ENCODE data around the gene TEX2.
A peak's percentile ranks its signal among the peaks of the same experiment; 100 is the strongest.

Gene TEX2

GRCh38 chr17:64148017-64148631 lies 114.9 kb downstream of the TEX2 start:
- TF ChIP-seq, protein P1, sequence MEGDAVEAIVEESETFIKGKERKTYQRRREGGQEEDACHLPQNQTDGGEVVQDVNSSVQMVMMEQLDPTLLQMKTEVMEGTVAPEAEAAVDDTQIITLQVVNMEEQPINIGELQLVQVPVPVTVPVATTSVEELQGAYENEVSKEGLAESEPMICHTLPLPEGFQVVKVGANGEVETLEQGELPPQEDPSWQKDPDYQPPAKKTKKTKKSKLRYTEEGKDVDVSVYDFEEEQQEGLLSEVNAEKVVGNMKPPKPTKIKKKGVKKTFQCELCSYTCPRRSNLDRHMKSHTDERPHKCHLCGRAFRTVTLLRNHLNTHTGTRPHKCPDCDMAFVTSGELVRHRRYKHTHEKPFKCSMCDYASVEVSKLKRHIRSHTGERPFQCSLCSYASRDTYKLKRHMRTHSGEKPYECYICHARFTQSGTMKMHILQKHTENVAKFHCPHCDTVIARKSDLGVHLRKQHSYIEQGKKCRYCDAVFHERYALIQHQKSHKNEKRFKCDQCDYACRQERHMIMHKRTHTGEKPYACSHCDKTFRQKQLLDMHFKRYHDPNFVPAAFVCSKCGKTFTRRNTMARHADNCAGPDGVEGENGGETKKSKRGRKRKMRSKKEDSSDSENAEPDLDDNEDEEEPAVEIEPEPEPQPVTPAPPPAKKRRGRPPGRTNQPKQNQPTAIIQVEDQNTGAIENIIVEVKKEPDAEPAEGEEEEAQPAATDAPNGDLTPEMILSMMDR (conservative IDR thresholded peaks at IDR 0.05) = no peak
- peak overlapping the region; percentile 98 for H3K27ac ChIP-seq

GRCh38 chr17:64147110-64148016 lies 115.7 kb downstream of the TEX2 start:
- peak overlapping the region; percentile 98 for H3K27ac ChIP-seq
- TF ChIP-seq, protein P1 (conservative IDR thresholded peaks at IDR 0.05) = no peak

GRCh38 chr17:64146418-64147109 lies 116.5 kb downstream of the TEX2 start:
- H3K27ac ChIP-seq = peak overlapping the region; percentile 98
- TF ChIP-seq, protein P1 (conservative IDR thresholded peaks at IDR 0.05) = no peak

GRCh38 chr17:64145751-64146417 lies 117.2 kb downstream of the TEX2 start:
- H3K27ac ChIP-seq = peak overlapping the region; percentile 98
- TF ChIP-seq, protein P1 (conservative IDR thresholded peaks at IDR 0.05) = no peak

DNA sequence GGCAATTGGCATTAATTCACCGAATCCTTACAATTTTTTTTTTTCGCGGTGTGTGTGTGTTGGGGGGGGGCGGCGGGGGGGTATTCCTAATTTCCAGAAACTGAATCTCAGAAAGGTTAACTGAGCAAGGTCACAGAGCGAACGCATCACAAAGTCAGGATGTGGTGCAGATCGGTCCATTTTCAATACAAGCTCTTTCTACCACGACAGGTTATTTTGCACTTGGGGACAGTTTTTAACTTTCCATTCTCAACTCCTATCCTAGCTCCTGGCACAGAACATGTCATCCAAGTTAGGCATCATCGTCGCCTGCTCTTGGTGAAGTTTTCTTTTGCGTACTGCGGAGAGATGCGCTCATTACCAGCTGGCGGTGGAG lies 117.7 kb downstream of the TEX2 start:
- TF ChIP-seq, protein P1 (conservative IDR thresholded peaks at IDR 0.05) = no peak
- H3K27ac ChIP-seq = peak overlapping the region; percentile 98

GRCh38 chr17:64139542-64139941 lies 123.5 kb downstream of the TEX2 start:
- H3K27ac ChIP-seq = no peak overlapping the region
- TF ChIP-seq, protein P1 (conservative IDR thresholded peaks at IDR 0.05) = no peak

Measured in VCaP (cell line).